Ishikawa (cell line): ENCODE results near the gene ZNF197.

Experiments
- CEBPB ChIP-seq: IDR thresholded peaks from 2 replicates; pipeline ENCODE4 v1.6.1; 2012
- CREB1 ChIP-seq: IDR thresholded peaks from 2 replicates; pipeline ENCODE4 v1.6.1; 2012; ENCODE audit warnings: low read depth
- EGR1 ChIP-seq: IDR thresholded peaks from 2 replicates; pipeline ENCODE4 v1.6.1; 2012
- EP300 ChIP-seq: IDR thresholded peaks from 2 replicates; pipeline ENCODE4 v1.6.1; 2012; ENCODE audit warnings: borderline replicate concordance
- FOXM1 ChIP-seq: IDR thresholded peaks from 2 replicates; pipeline ENCODE4 v1.6.1; 2012; ENCODE audit warnings: low read depth, borderline replicate concordance
- NFIC ChIP-seq: IDR thresholded peaks from 2 replicates; pipeline ENCODE4 v1.6.1; 2012
- RAD21 ChIP-seq: IDR thresholded peaks from 2 replicates; pipeline ENCODE4 v1.6.1; 2012; ENCODE audit warnings: low read depth
- TAF1 ChIP-seq: IDR thresholded peaks from 2 replicates; pipeline ENCODE4 v1.6.1; 2012; ENCODE audit warnings: low read depth, mild to moderate bottlenecking
- TCF12 ChIP-seq: IDR thresholded peaks from 2 replicates; pipeline ENCODE4 v1.6.1; 2012; ENCODE audit warnings: low read depth
- TEAD4 ChIP-seq: IDR thresholded peaks from 2 replicates; pipeline ENCODE4 v1.6.1; 2012
- YY1 ChIP-seq: IDR thresholded peaks from 2 replicates; pipeline ENCODE4 v1.6.1; 2012; ENCODE audit warnings: low read depth
- ZBTB7A ChIP-seq: IDR thresholded peaks from 2 replicates; pipeline ENCODE4 v1.6.1; 2012; ENCODE audit warnings: low read depth
- TF ChIP-seq, protein P1 (sequence below): IDR thresholded peaks from 2 replicates; pipeline ENCODE4 v1.6.1; 2012; ENCODE audit warnings: low read depth, mild to moderate bottlenecking
- TF ChIP-seq, protein P2 (sequence below): IDR thresholded peaks from 2 replicates; pipeline ENCODE4 v1.6.1; 2012
- TF ChIP-seq, protein P3 (sequence below): IDR thresholded peaks from 2 replicates; pipeline ENCODE4 v1.6.1; 2012

ZNF197 gene

DNA sequence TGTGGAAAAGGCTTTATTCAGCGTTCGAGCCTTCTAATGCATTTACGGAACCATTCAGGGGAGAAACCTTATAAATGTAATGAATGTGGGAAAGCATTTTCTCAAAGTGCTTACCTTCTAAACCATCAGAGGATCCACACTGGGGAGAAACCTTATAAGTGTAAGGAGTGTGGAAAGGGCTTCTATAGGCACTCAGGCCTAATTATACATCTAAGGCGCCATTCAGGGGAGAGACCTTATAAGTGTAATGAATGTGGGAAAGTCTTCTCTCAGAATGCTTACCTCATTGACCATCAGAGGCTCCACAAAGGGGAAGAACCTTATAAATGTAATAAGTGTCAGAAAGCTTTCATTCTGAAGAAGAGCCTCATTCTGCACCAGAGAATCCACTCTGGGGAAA is 17.5 kb downstream of the ZNF197 start:
- TF ChIP-seq NFIC, result no peak
- TF ChIP-seq, protein P1, sequence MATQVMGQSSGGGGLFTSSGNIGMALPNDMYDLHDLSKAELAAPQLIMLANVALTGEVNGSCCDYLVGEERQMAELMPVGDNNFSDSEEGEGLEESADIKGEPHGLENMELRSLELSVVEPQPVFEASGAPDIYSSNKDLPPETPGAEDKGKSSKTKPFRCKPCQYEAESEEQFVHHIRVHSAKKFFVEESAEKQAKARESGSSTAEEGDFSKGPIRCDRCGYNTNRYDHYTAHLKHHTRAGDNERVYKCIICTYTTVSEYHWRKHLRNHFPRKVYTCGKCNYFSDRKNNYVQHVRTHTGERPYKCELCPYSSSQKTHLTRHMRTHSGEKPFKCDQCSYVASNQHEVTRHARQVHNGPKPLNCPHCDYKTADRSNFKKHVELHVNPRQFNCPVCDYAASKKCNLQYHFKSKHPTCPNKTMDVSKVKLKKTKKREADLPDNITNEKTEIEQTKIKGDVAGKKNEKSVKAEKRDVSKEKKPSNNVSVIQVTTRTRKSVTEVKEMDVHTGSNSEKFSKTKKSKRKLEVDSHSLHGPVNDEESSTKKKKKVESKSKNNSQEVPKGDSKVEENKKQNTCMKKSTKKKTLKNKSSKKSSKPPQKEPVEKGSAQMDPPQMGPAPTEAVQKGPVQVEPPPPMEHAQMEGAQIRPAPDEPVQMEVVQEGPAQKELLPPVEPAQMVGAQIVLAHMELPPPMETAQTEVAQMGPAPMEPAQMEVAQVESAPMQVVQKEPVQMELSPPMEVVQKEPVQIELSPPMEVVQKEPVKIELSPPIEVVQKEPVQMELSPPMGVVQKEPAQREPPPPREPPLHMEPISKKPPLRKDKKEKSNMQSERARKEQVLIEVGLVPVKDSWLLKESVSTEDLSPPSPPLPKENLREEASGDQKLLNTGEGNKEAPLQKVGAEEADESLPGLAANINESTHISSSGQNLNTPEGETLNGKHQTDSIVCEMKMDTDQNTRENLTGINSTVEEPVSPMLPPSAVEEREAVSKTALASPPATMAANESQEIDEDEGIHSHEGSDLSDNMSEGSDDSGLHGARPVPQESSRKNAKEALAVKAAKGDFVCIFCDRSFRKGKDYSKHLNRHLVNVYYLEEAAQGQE, result no peak
- no peak for TF ChIP-seq EP300
- TF ChIP-seq TAF1, result no peak
- TF ChIP-seq RAD21, result no peak
- no peak for TF ChIP-seq CEBPB

DNA sequence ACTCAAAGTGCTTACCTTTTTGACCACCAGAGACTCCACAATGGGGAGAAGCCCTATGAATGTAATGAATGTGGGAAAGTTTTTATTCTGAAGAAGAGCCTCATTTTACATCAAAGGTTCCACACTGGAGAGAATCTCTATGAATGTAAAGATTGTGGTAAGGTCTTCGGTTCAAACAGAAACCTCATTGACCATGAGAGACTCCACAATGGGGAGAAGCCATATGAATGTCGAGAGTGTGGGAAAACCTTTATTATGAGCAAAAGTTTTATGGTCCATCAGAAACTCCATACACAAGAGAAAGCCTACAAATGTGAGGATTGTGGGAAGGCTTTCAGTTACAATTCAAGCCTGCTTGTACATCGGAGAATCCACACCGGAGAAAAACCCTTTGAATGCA is 18.2 kb downstream of the ZNF197 start:
- TF ChIP-seq RAD21 (no peak), TAF1 (no peak), CREB1 (no peak), ZBTB7A (no peak)

DNA sequence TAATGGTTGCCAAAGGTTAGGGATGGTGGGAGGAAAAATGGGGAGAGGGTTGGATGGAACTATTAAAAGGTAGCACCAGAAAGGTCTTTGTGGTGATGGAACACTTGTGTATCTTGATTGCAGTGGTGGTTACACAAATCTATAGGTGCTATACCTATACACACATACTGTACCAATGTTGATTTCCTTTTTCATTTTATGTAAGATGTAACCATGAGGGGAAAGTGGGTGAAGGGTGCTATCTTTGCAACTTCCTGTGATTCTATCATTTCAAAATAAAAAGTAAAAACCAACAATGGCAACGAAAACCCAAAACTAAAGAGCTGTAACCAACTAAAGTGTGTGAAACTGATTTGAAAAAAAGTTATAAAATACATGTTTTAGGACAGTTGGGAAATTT is 22.9 kb downstream of the ZNF197 start:
- TF ChIP-seq, protein P2, sequence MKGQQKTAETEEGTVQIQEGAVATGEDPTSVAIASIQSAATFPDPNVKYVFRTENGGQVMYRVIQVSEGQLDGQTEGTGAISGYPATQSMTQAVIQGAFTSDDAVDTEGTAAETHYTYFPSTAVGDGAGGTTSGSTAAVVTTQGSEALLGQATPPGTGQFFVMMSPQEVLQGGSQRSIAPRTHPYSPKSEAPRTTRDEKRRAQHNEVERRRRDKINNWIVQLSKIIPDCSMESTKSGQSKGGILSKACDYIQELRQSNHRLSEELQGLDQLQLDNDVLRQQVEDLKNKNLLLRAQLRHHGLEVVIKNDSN, result no peak
- TF ChIP-seq EGR1 (no peak), TAF1 (no peak), CEBPB (no peak), NFIC (no peak), ZBTB7A (no peak)
- TF ChIP-seq, protein P1, result no peak

DNA sequence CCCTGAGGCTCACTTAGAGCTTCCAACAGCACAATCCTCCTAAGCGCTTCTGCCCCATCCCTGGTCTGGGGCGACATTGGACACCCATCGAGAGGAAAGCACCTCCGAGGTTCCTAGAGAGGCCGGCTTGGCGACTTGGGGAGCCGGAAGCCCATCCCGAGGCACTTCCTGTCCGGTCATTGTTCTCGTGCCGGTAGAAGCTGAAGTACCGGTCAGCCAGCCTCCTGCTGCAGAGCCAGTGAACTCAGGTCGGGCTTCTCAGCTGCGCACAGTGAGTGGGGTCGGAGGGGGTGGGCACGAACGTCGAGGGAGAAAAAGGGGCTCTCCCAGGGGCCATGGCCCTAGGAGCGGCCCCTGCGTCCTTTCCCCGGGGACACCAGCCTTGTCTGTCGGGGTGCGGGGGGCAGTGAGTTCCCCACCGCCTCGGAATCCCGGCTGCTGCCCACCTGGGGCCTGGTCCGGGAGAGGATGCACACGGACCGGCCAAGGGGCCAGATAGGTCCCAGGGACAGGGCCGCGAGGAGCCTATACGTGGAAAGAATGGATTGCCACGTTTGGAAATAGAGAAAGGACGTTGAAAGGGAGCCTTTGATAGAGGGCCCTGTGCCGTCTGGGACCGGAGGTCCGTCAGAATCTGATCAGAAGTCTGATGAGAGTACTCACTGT is 23.9 kb downstream of the ZNF197 start, which contains the start of gene ZNF35:
ZNF35 (plus strand) TSS at position 169 of the 666 bp plus-strand sequence. CDS start 2,336 bp downstream, outside the sequence.
- TF ChIP-seq, protein P2, result no peak
- TF ChIP-seq TCF12, result peak; percentile 55; the same call in 1 of the 2 replicates
- TF ChIP-seq TAF1, result peak; percentile 95
- TF ChIP-seq RAD21, result 0 out of 2 replicates have a peak, but pooled peaks have one; percentile 3
- no peak for TF ChIP-seq EP300
- no peak for TF ChIP-seq FOXM1
- no peak for TF ChIP-seq NFIC
- TF ChIP-seq YY1, result peak; percentile 70
- no peak for TF ChIP-seq CREB1
- TF ChIP-seq, protein P3, sequence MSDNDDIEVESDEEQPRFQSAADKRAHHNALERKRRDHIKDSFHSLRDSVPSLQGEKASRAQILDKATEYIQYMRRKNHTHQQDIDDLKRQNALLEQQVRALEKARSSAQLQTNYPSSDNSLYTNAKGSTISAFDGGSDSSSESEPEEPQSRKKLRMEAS, result peak; percentile 78

DNA sequence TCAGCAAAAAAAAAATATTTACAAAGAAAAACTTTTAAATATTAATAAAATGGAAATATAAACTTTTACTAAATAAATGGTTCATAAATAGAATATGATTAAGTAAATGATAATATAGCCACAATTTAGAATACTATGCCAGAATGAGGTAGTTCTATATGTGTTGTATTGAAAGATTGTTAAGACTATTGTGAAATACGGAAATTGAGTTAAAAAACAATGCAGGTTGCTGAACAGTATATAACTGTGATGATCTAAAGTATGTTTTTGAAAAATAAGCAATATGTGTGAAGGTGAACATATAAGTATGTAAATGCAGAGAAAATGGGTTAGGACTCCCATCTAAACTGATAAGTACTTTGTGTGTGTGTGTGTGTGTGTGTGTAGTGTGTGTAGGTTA is 24.9 kb downstream of the ZNF197 start:
- TF ChIP-seq NFIC, result no peak
- TF ChIP-seq, protein P3, result no peak
- TF ChIP-seq, protein P1, result no peak
- no peak for TF ChIP-seq TEAD4
- no peak for TF ChIP-seq EP300
- no peak for TF ChIP-seq TCF12
- TF ChIP-seq ZBTB7A, result no peak
- TF ChIP-seq CREB1, result no peak
- TF ChIP-seq FOXM1, result no peak
- no peak for TF ChIP-seq YY1
- no peak for TF ChIP-seq TAF1
- TF ChIP-seq, protein P2, result no peak
- no peak for TF ChIP-seq RAD21
